Endothelial cell of umbilical vein (primary cell): ENCODE measurements around the gene C1orf174. TPM values are rescaled to one million over a fixed set of nuclear protein-coding genes. Genes with fewer than 3 reads are reported as not detected.

ENCODE experiments used
- BruUV-seq: library from RNA; stranded (reverse); fragments of 400-500 nt; replicated peaks from 2 replicates; lab custom pipeline; 2021; lab: Mats Ljungman, UMichigan
- CTCF ChIA-PET: fragments of 300-600, 350-600 bp; sonication (Branson Sonifier 250); formaldehyde crosslinking; loops from one replicate; lab custom pipeline; 2021; ENCODE audit warnings: antibody characterized with exemption, inconsistent platforms; lab: Charles Lee
- POLR2A ChIA-PET: fragments of 300-600, 350-600 bp; sonication (Branson Sonifier 250); formaldehyde crosslinking; loops from one replicate; lab custom pipeline; 2021; ENCODE audit warnings: antibody characterized with exemption, inconsistent platforms; lab: Charles Lee
- DNase-seq: peaks from one replicate; pipeline ENCODE4 v3.0.0-alpha.2; 2011; ENCODE audit warnings: low read depth, low spot score
- FAIRE-seq: peaks from 2 replicates; lab custom pipeline; 2011; peaks lifted over from hg19 to GRCh38; lab: Jason Lieb, UNC
- H2AFZ ChIP-seq: 2 replicates; pipeline ENCODE4 v1.6.0; 2012; ENCODE audit warnings: low read depth, low read length, control low read depth, inconsistent platforms
- H3K27ac ChIP-seq: 2 replicates; pipeline ENCODE4 v1.5.1; 2011; ENCODE audit warnings: low read depth, mild to moderate bottlenecking, control low read depth, low read length, moderate library complexity; ENCODE audit not compliant: insufficient read depth
- H3K27me3 ChIP-seq, 2 experiments: 2 replicates each; pipeline versions ENCODE4 v1.6.0 to v1.6.1; 2011; ENCODE audit warnings: low read length in 2 of 2, mixed read lengths in 1 of 2; ENCODE audit not compliant: control insufficient read depth in 2 of 2, insufficient read depth in 2 of 2
- H3K36me3 ChIP-seq, 2 experiments: 2 replicates in 1 of 2; 3 replicates in 1 of 2; pipeline ENCODE4 v1.5.1; 2011; ENCODE audit warnings: low read length in 2 of 2, mild to moderate bottlenecking in 1 of 2, moderate library complexity in 1 of 2; ENCODE audit not compliant: control insufficient read depth in 2 of 2, insufficient read depth in 2 of 2; ENCODE audit errors: extremely low read depth in 1 of 2
- H3K4me1 ChIP-seq: 3 replicates; pipeline ENCODE4 v1.5.1; 2011; ENCODE audit warnings: mild to moderate bottlenecking, low read length; ENCODE audit not compliant: control insufficient read depth, insufficient read depth; ENCODE audit errors: extremely low read depth
- H3K4me2 ChIP-seq: 2 replicates; pipeline ENCODE4 v1.6.1; 2011; ENCODE audit warnings: low read length, control low read depth, mixed read lengths; ENCODE audit not compliant: insufficient read depth
- H3K4me3 ChIP-seq, 3 experiments: fragments of 200-600 bp in 1 of 3; sonication (generic), shearing (Covaris generic) in 1 of 3; replicated peaks in 1 of 3; 2 replicates each; pipeline ENCODE4 v1.5.1; 2011 to 2016; ENCODE audit warnings: control low read depth in 3 of 3, low read length in 3 of 3, mild to moderate bottlenecking in 2 of 3, inconsistent platforms in 1 of 3, low read depth in 1 of 3, moderate library complexity in 1 of 3; ENCODE audit not compliant: insufficient read depth in 1 of 3
- H3K79me2 ChIP-seq: 2 replicates; pipeline ENCODE4 v1.6.0; 2012; ENCODE audit warnings: low read length, inconsistent platforms; ENCODE audit not compliant: control insufficient read depth, insufficient read depth
- H3K9ac ChIP-seq: replicated peaks from 2 replicates; pipeline ENCODE3; 2011; ENCODE audit warnings: low read length, control low read depth; ENCODE audit not compliant: insufficient read depth; ENCODE audit errors: extremely low read depth
- H3K9me1 ChIP-seq: replicated peaks from 3 replicates; pipeline ENCODE4 v1.6.0; 2011; ENCODE audit warnings: mild to moderate bottlenecking, low read length; ENCODE audit not compliant: control insufficient read depth, insufficient read depth; ENCODE audit errors: extremely low read depth
- H3K9me3 ChIP-seq: replicated peaks from 2 replicates; pipeline ENCODE4 v1.5.1; 2012; ENCODE audit warnings: low read length, inconsistent platforms; ENCODE audit not compliant: control insufficient read depth, insufficient read depth
- H4K20me1 ChIP-seq: replicated peaks from 2 replicates; pipeline ENCODE3; 2011; ENCODE audit warnings: mild to moderate bottlenecking, low read length; ENCODE audit not compliant: control insufficient read depth, insufficient read depth; ENCODE audit errors: extremely low read depth
- CTCF ChIP-seq, 2 donors: IDR thresholded peaks; 1 replicate in 1 of 2; 2 replicates in 1 of 2; pipeline ENCODE4 v1.5.1; 2011; ENCODE audit warnings: low read length in 2 of 2, mild to moderate bottlenecking in 2 of 2, moderate library complexity in 2 of 2, control low read depth in 1 of 2, inconsistent platforms in 1 of 2, low read depth in 1 of 2; ENCODE audit not compliant: insufficient read depth in 1 of 2; ENCODE audit errors: extremely low read depth in 1 of 2
- EZH2 ChIP-seq: IDR thresholded peaks from 2 replicates; pipeline ENCODE4 v1.6.1; 2012; ENCODE audit warnings: borderline replicate concordance, low read depth, mild to moderate bottlenecking, moderate library complexity, low read length, inconsistent platforms; ENCODE audit not compliant: severe bottlenecking
- FOS ChIP-seq: IDR thresholded peaks from 2 replicates; pipeline ENCODE4 v1.6.1; 2011; ENCODE audit warnings: mild to moderate bottlenecking, low read length, moderate library complexity, borderline replicate concordance; ENCODE audit not compliant: insufficient read depth
- GATA2 ChIP-seq: IDR thresholded peaks from 2 replicates; pipeline ENCODE4 v1.7.0; 2011; ENCODE audit warnings: low read depth, mild to moderate bottlenecking, moderate library complexity, mixed read lengths, low read length; ENCODE audit not compliant: insufficient read length, insufficient read depth
- JUN ChIP-seq: IDR thresholded peaks from 2 replicates; pipeline ENCODE4 v1.6.1; 2011; ENCODE audit warnings: borderline replicate concordance, low read depth; ENCODE audit not compliant: insufficient read length, insufficient read depth
- MAX ChIP-seq: IDR thresholded peaks from 2 replicates; pipeline ENCODE4 v1.6.1; 2011; ENCODE audit not compliant: insufficient read depth, insufficient read length
- MYC ChIP-seq: IDR thresholded peaks from one replicate; pipeline ENCODE4 v1.6.1; 2011; ENCODE audit warnings: mild to moderate bottlenecking, low read depth, low read length
- POLR2A ChIP-seq: IDR thresholded peaks from 2 replicates; pipeline ENCODE4 v1.6.1; 2012; ENCODE audit warnings: low read depth, mild to moderate bottlenecking, control low read depth, low read length
- POLR2AphosphoS5 ChIP-seq: IDR thresholded peaks from 2 replicates; pipeline ENCODE4 v1.6.1; 2012; ENCODE audit warnings: low read depth, mild to moderate bottlenecking, control low read depth, low read length, moderate library complexity; ENCODE audit not compliant: insufficient read depth
- dilution Hi-C: fragments of 300-500 bp; cut with MboI; formaldehyde crosslinking; loops from one replicate; pipeline ENCODE4 v1.15.0; 2019; ENCODE audit warnings: low sequenced_read_pairs; ENCODE audit not compliant: extremely low pct_ligation_motif_present
- intact Hi-C: fragments of 100-400 bp; cut with micrococcal nuclease; formaldehyde crosslinking; loops from one replicate; pipeline ENCODE4 v1.10.0; 2022
- polyA plus RNA-seq, 4 experiments: library from polyadenylated mRNA; depleted of rRNA in 3 of 4; stranded (reverse) in 3 of 4; unstranded in 1 of 4; fragments of >200 nt; gene quantifications; 2 replicates each; pipeline versions ENCODE4 v1.2.1 to v1.2.3, GENCODE V29; 2011 to 2012; ENCODE audit warnings: missing spikeins in 1 of 4
- total RNA-seq: library from RNA; stranded (reverse); gene quantifications from 2 replicates; pipeline ENCODE4 v1.2.3, GENCODE V29; 2021

The C1orf174 gene
- total and polyA plus RNA-seq, 2 donors (not counting 3 experiments of a cell fraction or from before 2014, with no cell fraction given), result 28.0 to 31.7 TPM

GRCh38 chr1:3898994-3899753 is 898 bp downstream of the C1orf174 start:
- BruUV-seq, result no TSS peak
- DNase-seq (no peak), FAIRE-seq (no peak)
- H3K27me3 ChIP-seq, result no peaks in the 10 kb centered on the region
- TF ChIP-seq JUN (no peak), GATA2 (no peak), EZH2 (no peak), CTCF (IDR thresholded peaks at IDR 0.05; ENCODE audit: extremely low read depth in 1 of 2, insufficient read depth in 1 of 2, low read depth in 1 of 2, low read length in 2 of 2) (no peak), FOS (no peak), POLR2A (no peak), MYC (no peak), MAX (no peak), POLR2AphosphoS5 (no peak)
- H3K9ac ChIP-seq, result peak overlapping the region; percentile 88
- H3K4me2 ChIP-seq, result peak overlapping the region; percentile 82
- intact Hi-C loops, result no loop called here
- H3K9me3 ChIP-seq, result no peaks in the 10 kb centered on the region
- H3K36me3 ChIP-seq, result peaks cover 0 to 2% of the 10 kb centered on the region in 2 experiments
- peak overlapping the region; percentile 62 to 78 (median 77) for H3K4me3 ChIP-seq
- peak overlapping the region; percentile 86 for H2AFZ ChIP-seq
- H3K9me1 ChIP-seq, result no peaks in the 10 kb centered on the region
- ChIA-PET CTCF (interaction anchor here (0.6 to 1.5 kb wide), 4 partner anchors 15 to 103 kb away, joined by 3 to 9 read pairs (median 3); partner anchors contain the start of genes CEP104, DFFB and LRRC47), POLR2A (no interaction called here)
- no peaks in the 10 kb centered on the region for H4K20me1 ChIP-seq
- peak overlapping the region; percentile 85 for H3K27ac ChIP-seq
- peaks cover 12% of the 10 kb centered on the region for H3K4me1 ChIP-seq
- H3K79me2 ChIP-seq, result peaks cover 55% of the 10 kb centered on the region
- dilution Hi-C loops, result no loop called here
